ENCODE measurements around the gene TCTN2.

DNA sequence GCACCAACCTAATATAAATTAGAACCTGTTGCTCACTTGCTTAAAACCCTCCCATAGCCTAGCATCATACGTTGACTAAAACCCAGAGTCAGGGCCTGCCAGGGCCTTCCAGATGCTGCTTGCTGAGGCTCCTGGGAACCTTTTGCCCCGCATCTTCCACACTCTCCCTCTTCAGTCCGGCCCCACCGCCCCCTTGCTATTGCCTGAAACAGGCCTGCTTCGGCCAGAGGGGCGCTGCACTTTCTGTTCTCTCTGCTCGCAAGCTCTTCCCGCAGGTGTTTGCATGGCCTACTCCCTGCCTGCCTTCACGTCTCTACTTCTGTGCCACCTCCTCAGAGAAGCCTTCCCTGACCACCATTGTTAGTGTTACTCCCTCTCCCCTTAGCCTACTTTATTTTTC, 13.7 kb upstream of the TCTN2 start:
- TF ChIP-seq, protein P1, sequence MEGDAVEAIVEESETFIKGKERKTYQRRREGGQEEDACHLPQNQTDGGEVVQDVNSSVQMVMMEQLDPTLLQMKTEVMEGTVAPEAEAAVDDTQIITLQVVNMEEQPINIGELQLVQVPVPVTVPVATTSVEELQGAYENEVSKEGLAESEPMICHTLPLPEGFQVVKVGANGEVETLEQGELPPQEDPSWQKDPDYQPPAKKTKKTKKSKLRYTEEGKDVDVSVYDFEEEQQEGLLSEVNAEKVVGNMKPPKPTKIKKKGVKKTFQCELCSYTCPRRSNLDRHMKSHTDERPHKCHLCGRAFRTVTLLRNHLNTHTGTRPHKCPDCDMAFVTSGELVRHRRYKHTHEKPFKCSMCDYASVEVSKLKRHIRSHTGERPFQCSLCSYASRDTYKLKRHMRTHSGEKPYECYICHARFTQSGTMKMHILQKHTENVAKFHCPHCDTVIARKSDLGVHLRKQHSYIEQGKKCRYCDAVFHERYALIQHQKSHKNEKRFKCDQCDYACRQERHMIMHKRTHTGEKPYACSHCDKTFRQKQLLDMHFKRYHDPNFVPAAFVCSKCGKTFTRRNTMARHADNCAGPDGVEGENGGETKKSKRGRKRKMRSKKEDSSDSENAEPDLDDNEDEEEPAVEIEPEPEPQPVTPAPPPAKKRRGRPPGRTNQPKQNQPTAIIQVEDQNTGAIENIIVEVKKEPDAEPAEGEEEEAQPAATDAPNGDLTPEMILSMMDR (IDR thresholded peaks at IDR 0.05) = no peak
- TF ChIP-seq EZH2 (IDR thresholded peaks at IDR 0.05) (no peak), EZH2phosphoT487 (IDR thresholded peaks at IDR 0.05) (no peak)
